ENCODE data around the gene CTIF.

DNA sequence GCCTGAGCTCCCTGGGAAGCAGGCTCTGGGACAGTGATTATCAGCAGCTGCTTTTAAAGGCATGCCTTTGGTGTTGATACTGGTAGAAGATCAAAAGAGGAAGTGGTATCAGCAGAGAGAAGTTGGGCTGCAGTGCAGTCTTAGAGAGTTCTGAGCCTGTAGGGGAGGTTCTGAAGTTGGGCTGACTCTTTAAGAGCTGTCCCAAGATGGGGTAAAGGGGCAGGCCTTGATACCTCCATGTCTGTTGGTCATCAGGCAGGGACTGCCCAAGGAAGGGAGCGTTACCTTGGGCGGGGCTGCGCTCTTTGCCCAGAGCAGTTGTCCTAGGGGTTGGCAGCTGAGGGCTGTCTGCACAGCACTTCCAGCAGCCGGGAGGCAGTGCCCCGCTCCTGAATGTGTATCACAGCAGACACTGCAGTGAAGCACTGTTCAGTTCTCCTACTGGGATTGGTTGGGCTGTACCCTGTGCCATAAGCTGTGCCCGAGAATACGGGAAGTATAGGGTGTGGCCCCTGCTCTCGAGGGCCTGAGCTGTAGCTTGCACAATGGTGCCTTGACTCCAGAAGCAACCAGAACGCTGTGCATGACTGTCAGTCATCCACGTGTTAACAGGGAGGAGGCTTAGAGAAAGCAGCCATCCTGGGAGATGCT is 177.0 kb downstream of the CTIF start:
- TF ChIP-seq, protein P1, sequence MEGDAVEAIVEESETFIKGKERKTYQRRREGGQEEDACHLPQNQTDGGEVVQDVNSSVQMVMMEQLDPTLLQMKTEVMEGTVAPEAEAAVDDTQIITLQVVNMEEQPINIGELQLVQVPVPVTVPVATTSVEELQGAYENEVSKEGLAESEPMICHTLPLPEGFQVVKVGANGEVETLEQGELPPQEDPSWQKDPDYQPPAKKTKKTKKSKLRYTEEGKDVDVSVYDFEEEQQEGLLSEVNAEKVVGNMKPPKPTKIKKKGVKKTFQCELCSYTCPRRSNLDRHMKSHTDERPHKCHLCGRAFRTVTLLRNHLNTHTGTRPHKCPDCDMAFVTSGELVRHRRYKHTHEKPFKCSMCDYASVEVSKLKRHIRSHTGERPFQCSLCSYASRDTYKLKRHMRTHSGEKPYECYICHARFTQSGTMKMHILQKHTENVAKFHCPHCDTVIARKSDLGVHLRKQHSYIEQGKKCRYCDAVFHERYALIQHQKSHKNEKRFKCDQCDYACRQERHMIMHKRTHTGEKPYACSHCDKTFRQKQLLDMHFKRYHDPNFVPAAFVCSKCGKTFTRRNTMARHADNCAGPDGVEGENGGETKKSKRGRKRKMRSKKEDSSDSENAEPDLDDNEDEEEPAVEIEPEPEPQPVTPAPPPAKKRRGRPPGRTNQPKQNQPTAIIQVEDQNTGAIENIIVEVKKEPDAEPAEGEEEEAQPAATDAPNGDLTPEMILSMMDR (IDR thresholded peaks at IDR 0.05) = no peak
- no peak for TF ChIP-seq POLR2A (IDR thresholded peaks at IDR 0.05)
